ENCODE data around the gene HECTD2.

HECTD2 gene

DNA sequence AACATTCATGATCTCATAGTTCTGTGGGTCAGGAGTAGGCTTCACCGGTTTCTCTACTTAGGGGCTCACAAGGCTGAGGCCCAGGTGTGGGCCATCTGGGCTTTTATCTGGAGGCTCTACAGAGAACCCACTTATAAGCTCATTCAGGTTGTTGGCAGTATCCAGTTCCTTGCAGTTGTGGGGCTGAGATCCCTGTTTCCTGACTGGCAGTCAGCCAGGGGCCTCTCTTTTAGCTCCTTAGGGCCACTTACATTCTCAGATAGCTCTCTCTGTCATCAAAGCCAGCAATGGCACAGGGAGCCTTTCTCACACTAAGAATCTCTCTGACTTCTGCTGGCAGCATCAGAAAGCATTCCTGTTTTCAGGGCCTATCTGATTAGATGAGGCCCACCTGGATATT is 18.2 kb upstream of the HECTD2 start:
- TF ChIP-seq, protein P1, sequence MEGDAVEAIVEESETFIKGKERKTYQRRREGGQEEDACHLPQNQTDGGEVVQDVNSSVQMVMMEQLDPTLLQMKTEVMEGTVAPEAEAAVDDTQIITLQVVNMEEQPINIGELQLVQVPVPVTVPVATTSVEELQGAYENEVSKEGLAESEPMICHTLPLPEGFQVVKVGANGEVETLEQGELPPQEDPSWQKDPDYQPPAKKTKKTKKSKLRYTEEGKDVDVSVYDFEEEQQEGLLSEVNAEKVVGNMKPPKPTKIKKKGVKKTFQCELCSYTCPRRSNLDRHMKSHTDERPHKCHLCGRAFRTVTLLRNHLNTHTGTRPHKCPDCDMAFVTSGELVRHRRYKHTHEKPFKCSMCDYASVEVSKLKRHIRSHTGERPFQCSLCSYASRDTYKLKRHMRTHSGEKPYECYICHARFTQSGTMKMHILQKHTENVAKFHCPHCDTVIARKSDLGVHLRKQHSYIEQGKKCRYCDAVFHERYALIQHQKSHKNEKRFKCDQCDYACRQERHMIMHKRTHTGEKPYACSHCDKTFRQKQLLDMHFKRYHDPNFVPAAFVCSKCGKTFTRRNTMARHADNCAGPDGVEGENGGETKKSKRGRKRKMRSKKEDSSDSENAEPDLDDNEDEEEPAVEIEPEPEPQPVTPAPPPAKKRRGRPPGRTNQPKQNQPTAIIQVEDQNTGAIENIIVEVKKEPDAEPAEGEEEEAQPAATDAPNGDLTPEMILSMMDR (IDR thresholded peaks at IDR 0.05): no peak
- no peak for TF ChIP-seq ZFX (IDR thresholded peaks at IDR 0.05; ENCODE audit: borderline replicate concordance)

DNA sequence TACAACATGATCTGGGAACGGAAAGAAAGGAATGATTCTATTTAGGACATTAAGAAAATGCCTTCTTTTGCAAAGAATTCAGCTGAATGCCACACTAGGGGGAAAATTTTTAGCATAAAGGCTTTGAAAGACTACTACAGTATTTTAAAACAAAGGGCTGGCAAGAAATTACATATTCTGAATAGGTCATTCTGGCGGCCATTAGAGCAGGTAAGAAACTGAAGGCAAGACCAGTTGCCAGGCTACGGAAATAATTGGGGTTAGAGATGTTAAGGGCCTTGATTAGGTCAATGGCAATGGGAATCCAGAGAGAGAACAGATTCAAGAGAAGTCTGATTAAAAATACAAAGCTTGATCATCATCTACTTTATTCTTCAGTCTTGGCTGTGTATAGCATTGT is 3.8 kb upstream of the HECTD2 start:
- no peak for TF ChIP-seq ZFX (IDR thresholded peaks at IDR 0.05; ENCODE audit: borderline replicate concordance)
- TF ChIP-seq, protein P1 (IDR thresholded peaks at IDR 0.05): no peak
- H3K27ac ChIP-seq: no peak overlapping the region

More for the DNA sequence above, 18.2 kb upstream of the HECTD2 start:
- H3K27ac ChIP-seq: no peak overlapping the region

DNA sequence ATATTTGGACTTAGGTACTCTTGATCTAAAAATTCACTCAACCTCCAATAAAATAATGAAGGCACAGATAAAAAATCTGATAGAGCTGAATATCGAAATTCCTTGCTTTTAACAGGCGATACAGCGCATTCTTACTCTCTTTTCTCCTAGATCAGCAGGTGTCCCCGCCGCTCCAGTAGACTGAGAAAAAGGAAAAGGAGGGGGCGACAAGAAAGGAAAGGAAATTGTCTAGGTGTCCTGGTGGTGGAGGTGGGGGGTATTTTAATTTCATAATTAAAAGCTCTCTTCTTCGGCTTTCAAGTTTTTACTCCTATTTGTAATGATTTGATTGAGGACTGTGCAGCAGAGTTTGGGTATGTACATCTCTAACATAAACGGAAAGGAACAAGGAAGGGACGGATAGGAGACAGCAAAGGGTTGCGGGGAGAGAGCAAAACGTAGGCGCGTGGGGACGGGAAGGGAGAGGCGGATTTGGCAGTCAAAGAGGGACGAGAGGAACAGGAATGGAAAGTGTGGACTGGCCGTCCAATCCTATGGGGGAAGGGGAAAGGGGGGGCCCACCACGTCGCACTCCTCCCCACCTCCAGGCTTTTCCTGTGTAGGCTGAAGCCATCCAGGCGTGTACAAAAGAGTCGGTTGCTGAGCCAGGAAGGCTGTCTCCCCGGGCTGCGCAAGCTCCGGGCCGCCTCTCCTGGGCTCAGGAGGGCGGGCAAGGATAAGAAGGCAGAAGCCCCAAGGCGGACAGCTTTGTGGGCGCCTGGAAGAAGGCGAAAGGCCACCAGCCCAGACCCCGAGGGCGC is 875 bp upstream of the HECTD2 start:
- TF ChIP-seq, protein P1 (IDR thresholded peaks at IDR 0.05): no peak
- no peak for TF ChIP-seq ZFX (IDR thresholded peaks at IDR 0.05; ENCODE audit: borderline replicate concordance)
- H3K27ac ChIP-seq: peak overlapping the region; percentile 87

DNA sequence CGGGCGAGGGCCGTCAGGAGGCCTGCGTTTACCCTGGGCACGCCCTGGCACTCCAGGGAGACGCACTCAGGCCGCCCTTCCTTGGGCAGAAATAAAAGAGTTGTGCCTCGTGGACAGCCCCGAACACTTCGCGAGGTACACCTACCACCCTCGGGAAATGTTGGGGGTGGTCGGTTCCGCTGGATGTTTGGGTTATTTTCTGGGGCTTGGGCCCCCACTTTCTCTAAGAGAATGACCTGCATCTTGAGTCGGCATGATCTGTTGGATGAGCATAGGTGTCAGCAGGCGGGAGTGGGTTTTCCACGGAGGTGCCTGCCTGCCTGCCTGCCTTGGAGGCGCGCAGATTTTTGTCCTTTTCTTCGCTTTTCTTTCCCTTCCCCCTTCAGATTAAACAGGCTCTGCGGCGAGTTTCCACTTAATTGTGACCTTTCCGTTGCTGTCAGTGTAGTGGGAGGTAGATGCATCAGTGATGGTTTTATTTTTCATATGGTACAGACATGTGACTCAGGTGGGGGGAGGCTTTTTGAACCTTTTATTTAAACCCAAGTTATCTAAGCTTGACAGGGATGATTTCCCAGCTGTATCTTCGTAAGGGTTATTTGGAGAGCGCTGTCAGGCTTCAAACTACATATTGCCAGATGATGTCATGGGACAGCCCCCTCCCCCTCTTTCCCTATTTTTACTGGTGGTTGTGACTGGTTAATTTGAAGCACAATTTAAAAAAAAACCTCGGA is 661 bp downstream of the HECTD2 start:
- TF ChIP-seq ZFX (IDR thresholded peaks at IDR 0.05; ENCODE audit: borderline replicate concordance): no peak
- TF ChIP-seq, protein P1 (IDR thresholded peaks at IDR 0.05): no peak
- H3K27ac ChIP-seq: peak overlapping the region; percentile 87

DNA sequence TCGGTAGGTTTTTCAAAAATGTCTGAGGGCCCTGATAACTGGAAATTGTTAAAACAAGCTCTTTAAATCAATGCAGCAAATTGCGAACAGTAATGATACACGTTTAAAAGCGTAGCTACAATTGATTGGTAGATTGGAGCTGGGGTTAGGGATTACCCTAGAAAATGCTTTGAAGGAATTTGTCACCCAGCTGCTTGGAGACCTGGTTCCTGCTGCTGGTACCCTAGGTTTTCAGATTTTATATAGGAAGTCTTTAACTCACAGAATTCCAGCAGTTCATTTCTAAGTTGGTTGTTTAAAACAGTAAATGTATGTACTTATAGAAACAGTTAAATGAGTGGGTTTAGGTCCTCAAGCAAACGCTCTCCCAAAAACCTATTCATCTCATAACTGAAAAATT is 1.5 kb downstream of the HECTD2 start:
- H3K27ac ChIP-seq: no peak overlapping the region
- TF ChIP-seq, protein P1 (IDR thresholded peaks at IDR 0.05): no peak
- TF ChIP-seq ZFX (IDR thresholded peaks at IDR 0.05; ENCODE audit: borderline replicate concordance): no peak

DNA sequence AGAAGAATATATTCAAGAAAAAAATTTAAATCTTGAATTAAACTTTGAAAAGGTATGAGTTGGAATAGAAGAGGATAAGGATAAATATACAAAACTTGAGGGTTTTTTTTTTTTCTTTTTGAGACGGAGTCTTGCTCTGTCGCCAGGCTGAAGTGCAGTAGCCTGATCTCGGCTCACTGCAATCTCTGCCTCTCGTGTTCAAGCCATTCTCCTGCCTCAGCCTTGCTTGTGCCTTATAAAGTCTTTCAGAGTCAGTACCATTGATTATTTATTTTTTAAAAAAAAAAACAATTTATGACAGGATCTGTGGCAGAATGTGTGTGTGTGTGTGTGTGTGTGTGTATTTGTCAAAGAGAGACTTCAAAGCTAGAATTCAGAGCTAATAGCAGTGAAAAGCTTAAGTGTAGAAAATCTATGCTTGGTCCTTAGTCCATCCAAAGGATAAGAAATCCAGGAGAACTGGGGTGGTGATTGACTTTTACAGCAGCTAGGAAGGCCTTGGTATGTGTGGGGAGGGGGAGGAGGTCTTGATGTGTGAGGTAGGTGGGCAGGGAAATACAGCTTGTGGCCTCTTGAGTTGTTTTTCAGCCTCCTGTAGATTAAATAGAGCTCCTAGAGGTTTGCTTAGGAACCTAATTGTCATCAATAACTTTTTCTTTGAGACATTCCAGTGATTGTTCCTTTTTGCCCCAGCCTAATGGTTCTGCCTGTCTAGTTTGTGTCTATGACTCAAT is 2.4 kb downstream of the HECTD2 start:
- TF ChIP-seq, protein P1 (IDR thresholded peaks at IDR 0.05): no peak
- TF ChIP-seq ZFX (IDR thresholded peaks at IDR 0.05; ENCODE audit: borderline replicate concordance): no peak

More for the DNA sequence above, 2.4 kb downstream of the HECTD2 start:
- no peak overlapping the region for H3K27ac ChIP-seq
